Neural cell (in vitro differentiated cells): ENCODE data around the gene ZBP1. TPM values are rescaled to one million over a fixed set of nuclear protein-coding genes. Genes with fewer than 3 reads are reported as not detected.

Experiments used
- H2AFZ ChIP-seq: fragments of 200-600, 300-800 bp; sonication (generic), shearing (Covaris generic); 2 replicates; pipeline ENCODE4 v1.6.0; 2014; ENCODE audit warnings: low read depth, mild to moderate bottlenecking, antibody characterized with exemption, low read length, moderate library complexity
- H3F3A ChIP-seq: fragments of 200-600 bp; shearing (Covaris generic); 2 replicates; pipeline ENCODE4 v1.6.1; 2016; ENCODE audit warnings: mild to moderate bottlenecking, moderate library complexity, mixed read lengths, antibody characterized with exemption, low read length; ENCODE audit not compliant: insufficient read depth, poor library complexity, severe bottlenecking
- H3K27ac ChIP-seq: fragments of 200-600, 300-800 bp; sonication (generic), shearing (Covaris generic); 2 replicates; pipeline ENCODE4 v1.5.1; 2014; ENCODE audit warnings: mild to moderate bottlenecking, low read length, moderate library complexity
- H3K27me3 ChIP-seq: fragments of 300-800, 200-600 bp; sonication (generic), shearing (Covaris generic); 2 replicates; pipeline ENCODE4 v1.6.0; 2014; ENCODE audit warnings: mild to moderate bottlenecking, low read depth, low read length, moderate library complexity; ENCODE audit not compliant: insufficient read depth
- H3K36me3 ChIP-seq: fragments of 300-800, 200-600 bp; sonication (generic), shearing (Covaris generic); 2 replicates; pipeline ENCODE4 v1.5.1; 2014; ENCODE audit warnings: mild to moderate bottlenecking, antibody characterized with exemption, low read length, moderate library complexity; ENCODE audit not compliant: insufficient read depth
- H3K4me2 ChIP-seq: fragments of 300-800, 200-600 bp; sonication (generic), shearing (Covaris generic); 2 replicates; pipeline ENCODE4 v1.6.0; 2014; ENCODE audit warnings: mild to moderate bottlenecking, low read length
- H3K4me3 ChIP-seq: fragments of 300-800, 200-600 bp; sonication (generic), shearing (Covaris generic); 2 replicates; pipeline ENCODE4 v1.5.1; 2014; ENCODE audit warnings: mild to moderate bottlenecking, low read length, moderate library complexity
- H3K79me2 ChIP-seq: fragments of 200-600 bp; shearing (Covaris generic); replicated peaks from 2 replicates; pipeline ENCODE4 v1.6.0; 2014; ENCODE audit warnings: mild to moderate bottlenecking, low read length, moderate library complexity; ENCODE audit not compliant: insufficient read depth
- H3K9ac ChIP-seq: fragments of 300-800, 200-600 bp; sonication (generic), shearing (Covaris generic); 2 replicates; pipeline ENCODE4 v1.6.1; 2016; ENCODE audit warnings: mild to moderate bottlenecking, low read length, mixed read lengths
- H3K9me2 ChIP-seq: fragments of 200-600 bp; shearing (Covaris generic); 2 replicates; pipeline ENCODE4 v1.6.1; 2016; ENCODE audit warnings: mild to moderate bottlenecking, low read length, mixed read lengths; ENCODE audit not compliant: insufficient read depth
- H3K9me3 ChIP-seq: fragments of 200-600, 300-800 bp; sonication (generic), shearing (Covaris generic); 2 replicates; pipeline ENCODE4 v1.6.1; 2016; ENCODE audit warnings: mild to moderate bottlenecking, mixed run types, low read length, moderate library complexity, mixed read lengths
- H4K20me1 ChIP-seq: fragments of 200-600 bp; shearing (Covaris generic); 2 replicates; pipeline ENCODE4 v1.6.1; 2016; ENCODE audit warnings: mild to moderate bottlenecking, mixed run types; ENCODE audit not compliant: insufficient read depth
- CTCF ChIP-seq: fragments of 450-650 bp; IDR thresholded peaks from 2 replicates; pipeline ENCODE4 v1.5.1; 2014; ENCODE audit warnings: antibody characterized with exemption, mild to moderate bottlenecking, moderate library complexity; ENCODE audit not compliant: poor library complexity, severe bottlenecking
- EP300 ChIP-seq: fragments of 450-650 bp; conservative IDR thresholded peaks from 2 replicates; pipeline ENCODE4 v1.6.1; 2014; ENCODE audit warnings: antibody characterized with exemption, mild to moderate bottlenecking, moderate library complexity; ENCODE audit not compliant: poor library complexity, severe bottlenecking
- EZH2 ChIP-seq: fragments of 200-600, 300-800 bp; shearing (Covaris generic), sonication (generic); IDR thresholded peaks from 2 replicates; pipeline ENCODE4 v1.6.1; 2014; ENCODE audit warnings: antibody characterized with exemption, low read length, borderline replicate concordance, mild to moderate bottlenecking; ENCODE audit not compliant: insufficient read depth, poor library complexity, severe bottlenecking
- MXI1 ChIP-seq: fragments of 450-650 bp; conservative IDR thresholded peaks from 2 replicates; pipeline ENCODE4 v1.6.1; 2014; ENCODE audit warnings: antibody characterized with exemption, mild to moderate bottlenecking; ENCODE audit not compliant: poor library complexity, severe bottlenecking
- POLR2AphosphoS5 ChIP-seq: IDR thresholded peaks from 2 replicates; pipeline ENCODE4 v1.6.1; 2012
- RAD21 ChIP-seq: fragments of 450-650 bp; conservative IDR thresholded peaks from 2 replicates; pipeline ENCODE4 v1.6.1; 2014; ENCODE audit warnings: antibody characterized with exemption, mild to moderate bottlenecking, moderate library complexity
- REST ChIP-seq: IDR thresholded peaks from 2 replicates; pipeline ENCODE4 v1.6.1; 2012; ENCODE audit warnings: borderline replicate concordance
- SMC3 ChIP-seq: fragments of 450-650 bp; conservative IDR thresholded peaks from 2 replicates; pipeline ENCODE4 v1.6.1; 2014; ENCODE audit warnings: antibody characterized with exemption, mild to moderate bottlenecking, moderate library complexity; ENCODE audit not compliant: poor library complexity
- TAF1 ChIP-seq: IDR thresholded peaks from 2 replicates; pipeline ENCODE4 v1.6.1; 2012; ENCODE audit warnings: low read depth
- polyA plus RNA-seq: library from polyadenylated mRNA; depleted of rRNA; stranded (reverse); fragments of >200 nt; gene quantifications from 2 replicates; pipeline ENCODE4 v1.2.3, GENCODE V29; 2014

Gene ZBP1
- polyA plus RNA-seq, 1 donor from 2014 or later: not detected

GRCh38 chr20:57650266-57650665 is 30.0 kb upstream of the ZBP1 start:
- Histone ChIP-seq H4K20me1 (no peaks in the 10 kb centered on the region), H3K79me2 (no peaks in the 10 kb centered on the region), H2AFZ (no peak overlapping the region), H3K9ac (no peak overlapping the region), H3F3A (no peaks in the 10 kb centered on the region), H3K27me3 (no peaks in the 10 kb centered on the region), H3K36me3 (no peaks in the 10 kb centered on the region), H3K9me3 (no peaks in the 10 kb centered on the region), H3K4me3 (no peak overlapping the region), H3K4me2 (no peak overlapping the region), H3K9me2 (no peaks in the 10 kb centered on the region), H3K27ac (no peak overlapping the region)
- TF ChIP-seq TAF1 (no peak), POLR2AphosphoS5 (no peak), CTCF (no peak), RAD21 (no peak), REST (no peak), EP300 (no peak), MXI1 (no peak), SMC3 (no peak), EZH2 (no peak)

GRCh38 chr20:57649617-57650015 is 29.4 kb upstream of the ZBP1 start:
- no peak overlapping the region for H3K27ac ChIP-seq
- H4K20me1 ChIP-seq: no peaks in the 10 kb centered on the region
- no peaks in the 10 kb centered on the region for H3K9me2 ChIP-seq
- H3K9me3 ChIP-seq: peaks cover 3% of the 10 kb centered on the region
- no peaks in the 10 kb centered on the region for H3K79me2 ChIP-seq
- no peaks in the 10 kb centered on the region for H3F3A ChIP-seq
- H2AFZ ChIP-seq: no peak overlapping the region
- no peak overlapping the region for H3K9ac ChIP-seq
- TF ChIP-seq MXI1 (no peak), TAF1 (no peak), EZH2 (no peak), EP300 (no peak), REST (no peak), SMC3 (no peak), RAD21 (no peak), POLR2AphosphoS5 (no peak), CTCF (no peak)
- no peak overlapping the region for H3K4me2 ChIP-seq
- no peaks in the 10 kb centered on the region for H3K27me3 ChIP-seq
- no peaks in the 10 kb centered on the region for H3K36me3 ChIP-seq
- no peak overlapping the region for H3K4me3 ChIP-seq
